ENCODE results near the gene BRIX1. TPM values are rescaled to one million over a fixed set of nuclear protein-coding genes. Genes with fewer than 3 reads are reported as not detected.

BRIX1 gene
- total RNA-seq, 1 experiment from 2014 or later = 47.0 TPM

- Mint-ChIP-seq H3K4me1 (ENCODE audit: low read depth, unreplicated experiment) (no peaks in the 10 kb centered on the region), H3K36me3 (ENCODE audit: insufficient read depth, unreplicated experiment) (no peaks in the 10 kb centered on the region), H3K27me3 (ENCODE audit: unreplicated experiment) (no peaks in the 10 kb centered on the region), H3K4me3 (ENCODE audit: low read depth, unreplicated experiment) (no peak overlapping the region), H3K27ac (ENCODE audit: unreplicated experiment) (no peak overlapping the region), H3K9me3 (ENCODE audit: low read depth, unreplicated experiment) (no peaks in the 10 kb centered on the region)
- no TSS peak for BruUV-seq (replicated peaks)
- CTCF ChIA-PET = no interaction called here
- DNase-seq = no peak
- intact Hi-C loops (cut with micrococcal nuclease; ENCODE audit: unreplicated experiment) = loop anchor here (10.0 kb wide), 1 partner anchor 214 kb away; no protein-coding TSS in a partner anchor
- TF ChIP-seq CTCF (IDR thresholded peaks at IDR 0.05; ENCODE audit: unreplicated experiment) = no peak
These were observed 16.4 kb upstream of the BRIX1 start for GRCh38 chr5:34899066-34899465.

DNA sequence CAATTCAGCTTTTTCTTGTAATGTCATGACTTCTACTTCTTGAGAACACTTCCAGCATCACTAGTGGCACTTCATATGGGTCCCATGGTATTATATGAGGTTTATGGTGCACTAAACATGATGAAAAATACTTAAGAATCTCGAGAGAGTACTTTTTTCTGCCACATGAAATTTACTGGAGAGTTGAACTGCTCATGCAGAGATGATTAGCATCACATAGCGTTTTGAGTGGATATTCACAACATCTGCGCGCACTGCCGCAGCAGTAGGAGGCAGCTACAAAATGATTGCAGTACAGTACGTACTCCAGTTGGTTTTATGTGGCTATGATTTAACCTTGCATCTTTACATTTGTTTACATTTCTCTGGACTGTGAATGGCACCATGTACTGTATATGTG lies 14.9 kb upstream of the BRIX1 start:
- no peak for TF ChIP-seq CTCF (IDR thresholded peaks at IDR 0.05; ENCODE audit: unreplicated experiment)
- Mint-ChIP-seq H3K36me3 (ENCODE audit: insufficient read depth, unreplicated experiment) (no peaks in the 10 kb centered on the region), H3K27ac (ENCODE audit: unreplicated experiment) (no peak overlapping the region), H3K4me3 (ENCODE audit: low read depth, unreplicated experiment) (no peak overlapping the region), H3K9me3 (ENCODE audit: low read depth, unreplicated experiment) (no peaks in the 10 kb centered on the region), H3K4me1 (ENCODE audit: low read depth, unreplicated experiment) (no peaks in the 10 kb centered on the region), H3K27me3 (ENCODE audit: unreplicated experiment) (no peaks in the 10 kb centered on the region)
- intact Hi-C loops (cut with micrococcal nuclease; ENCODE audit: unreplicated experiment) = no loop called here
- CTCF ChIA-PET = interaction anchor here (0.7 kb wide), 1 partner anchor 711 kb away, joined by 3 read pairs; no protein-coding TSS in a partner anchor
- BruUV-seq (replicated peaks) = no TSS peak
- no peak for DNase-seq

GRCh38 chr5:34903260-34903659 lies 12.3 kb upstream of the BRIX1 start:
- BruUV-seq (replicated peaks) = no TSS peak
- Mint-ChIP-seq H3K9me3 (ENCODE audit: low read depth, unreplicated experiment) (no peaks in the 10 kb centered on the region), H3K36me3 (ENCODE audit: insufficient read depth, unreplicated experiment) (no peaks in the 10 kb centered on the region), H3K27me3 (ENCODE audit: unreplicated experiment) (no peaks in the 10 kb centered on the region), H3K27ac (ENCODE audit: unreplicated experiment) (no peak overlapping the region), H3K4me1 (ENCODE audit: low read depth, unreplicated experiment) (no peaks in the 10 kb centered on the region), H3K4me3 (ENCODE audit: low read depth, unreplicated experiment) (no peak overlapping the region)
- CTCF ChIA-PET = interaction anchor here (0.6 to 1.5 kb wide), 2 partner anchors 13 to 429 kb away, joined by 3 to 5 read pairs; no protein-coding TSS in a partner anchor
- no peak for TF ChIP-seq CTCF (IDR thresholded peaks at IDR 0.05; ENCODE audit: unreplicated experiment)
- DNase-seq = no peak
- intact Hi-C loops (cut with micrococcal nuclease; ENCODE audit: unreplicated experiment) = no loop called here

DNA sequence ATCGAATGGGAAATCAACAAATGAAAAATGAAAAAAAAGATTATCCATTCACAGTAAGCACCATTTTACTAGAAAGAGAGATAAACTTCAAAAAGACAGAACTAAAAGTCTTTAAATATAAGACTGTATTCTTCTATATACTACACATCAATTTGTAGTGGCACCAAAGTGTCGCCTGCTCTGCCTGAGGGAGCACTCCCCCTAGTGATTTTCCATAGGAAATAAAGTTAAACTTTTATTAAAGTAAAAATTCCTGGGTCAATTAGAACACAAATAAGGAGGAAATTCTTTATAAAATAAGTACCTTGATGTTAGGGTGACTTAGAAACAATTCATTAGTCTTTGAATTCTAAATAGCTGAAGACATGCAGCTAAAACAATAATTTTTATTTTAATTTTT lies 9.9 kb upstream of the BRIX1 start:
- no TSS peak for BruUV-seq (replicated peaks)
- intact Hi-C loops (cut with micrococcal nuclease; ENCODE audit: unreplicated experiment) = no loop called here
- TF ChIP-seq CTCF (IDR thresholded peaks at IDR 0.05; ENCODE audit: unreplicated experiment) = no peak
- DNase-seq = no peak
- Mint-ChIP-seq H3K4me3 (ENCODE audit: low read depth, unreplicated experiment) (no peak overlapping the region), H3K27ac (ENCODE audit: unreplicated experiment) (no peak overlapping the region), H3K4me1 (ENCODE audit: low read depth, unreplicated experiment) (no peaks in the 10 kb centered on the region), H3K27me3 (ENCODE audit: unreplicated experiment) (no peaks in the 10 kb centered on the region), H3K9me3 (ENCODE audit: low read depth, unreplicated experiment) (no peaks in the 10 kb centered on the region), H3K36me3 (ENCODE audit: insufficient read depth, unreplicated experiment) (peaks cover 5% of the 10 kb centered on the region)
- CTCF ChIA-PET = no interaction called here

Data from Calu3 (cell line).